ENCODE measurements around the gene SYNE1.

The SYNE1 gene

GRCh38 chr6:152221806-152222628 is 415.1 kb downstream of the SYNE1 start:
- DNase-seq = no peak

DNA sequence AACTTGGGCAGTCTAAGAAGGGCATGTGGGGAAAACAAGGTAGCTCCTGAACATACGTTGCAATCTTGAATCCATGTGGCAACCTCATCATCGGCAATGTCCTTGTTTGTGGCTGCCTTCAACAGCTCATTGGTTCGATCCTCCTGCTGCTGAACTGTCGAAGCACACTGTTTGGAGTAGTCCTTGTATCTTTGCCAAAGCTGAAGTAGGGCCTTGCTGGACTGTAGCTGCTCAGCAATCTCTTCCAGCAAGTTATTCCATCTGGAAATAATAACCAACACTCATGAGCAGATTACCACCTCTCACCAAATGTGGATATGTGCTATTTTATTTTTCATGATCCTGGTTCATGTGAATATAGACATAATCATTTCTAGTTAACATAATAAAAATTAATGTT is 416.4 kb downstream of the SYNE1 start:
- no peak for DNase-seq

- no peak for DNase-seq
These were observed 418.3 kb downstream of the SYNE1 start for GRCh38 chr6:152218887-152219286.

- no peak for DNase-seq
These were observed 424.7 kb downstream of the SYNE1 start for GRCh38 chr6:152212437-152212836.

DNA sequence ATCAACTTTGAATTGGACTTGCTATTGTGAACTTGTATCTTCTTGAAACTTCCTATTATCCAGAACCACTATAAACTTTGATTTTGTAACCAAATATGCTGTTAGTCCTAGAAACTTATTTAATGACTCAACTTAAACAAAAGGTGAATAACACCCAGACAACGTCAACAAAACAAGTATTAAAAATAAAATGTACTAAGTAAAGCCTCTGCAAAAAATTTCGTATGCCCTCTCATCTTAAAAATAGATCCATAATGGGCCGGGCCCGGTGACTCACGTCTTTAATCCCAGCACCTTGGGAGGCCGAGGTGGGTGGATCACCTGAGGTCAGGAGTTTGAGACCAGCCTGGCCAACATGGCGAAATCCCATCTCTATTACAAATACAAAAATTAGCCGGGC is 428.0 kb downstream of the SYNE1 start:
- DNase-seq = no peak

DNA sequence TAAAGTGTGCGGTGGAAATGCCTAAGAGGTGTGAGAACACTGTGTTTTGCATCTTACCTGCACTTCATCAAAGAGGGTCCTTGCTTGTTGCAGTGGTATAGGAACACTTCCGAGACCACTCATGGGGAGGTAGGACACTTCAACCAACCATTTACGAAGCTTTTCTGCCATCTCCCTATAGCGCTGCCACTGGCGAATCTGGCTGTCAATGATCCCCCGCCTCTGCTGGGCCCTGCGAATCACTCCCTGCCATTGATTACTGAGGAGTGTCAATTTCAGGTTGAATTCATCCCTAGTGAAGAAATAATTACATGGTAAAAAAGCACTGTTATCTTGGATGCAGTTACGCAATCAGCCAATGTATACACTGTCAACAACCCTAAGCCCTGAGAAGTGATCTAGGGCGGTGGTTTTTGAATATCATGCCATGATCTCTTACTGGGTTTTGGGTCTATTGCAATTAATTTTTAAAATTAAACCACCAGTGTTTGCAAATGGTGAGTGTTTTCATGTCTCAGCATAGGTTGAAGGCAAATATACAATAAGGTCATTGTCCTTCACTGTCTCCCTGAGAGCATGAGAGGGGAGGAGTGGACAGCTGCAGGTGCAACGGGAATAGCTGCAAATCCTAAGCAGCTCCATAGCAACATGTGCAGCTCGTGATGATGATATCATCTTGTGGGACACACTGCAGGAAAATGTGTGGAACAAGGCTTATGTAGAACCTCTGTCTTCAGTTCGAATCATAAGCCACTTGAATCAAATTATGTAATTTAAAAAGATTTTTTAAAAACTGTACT is 429.0 kb downstream of the SYNE1 start:
- no peak for DNase-seq

DNA sequence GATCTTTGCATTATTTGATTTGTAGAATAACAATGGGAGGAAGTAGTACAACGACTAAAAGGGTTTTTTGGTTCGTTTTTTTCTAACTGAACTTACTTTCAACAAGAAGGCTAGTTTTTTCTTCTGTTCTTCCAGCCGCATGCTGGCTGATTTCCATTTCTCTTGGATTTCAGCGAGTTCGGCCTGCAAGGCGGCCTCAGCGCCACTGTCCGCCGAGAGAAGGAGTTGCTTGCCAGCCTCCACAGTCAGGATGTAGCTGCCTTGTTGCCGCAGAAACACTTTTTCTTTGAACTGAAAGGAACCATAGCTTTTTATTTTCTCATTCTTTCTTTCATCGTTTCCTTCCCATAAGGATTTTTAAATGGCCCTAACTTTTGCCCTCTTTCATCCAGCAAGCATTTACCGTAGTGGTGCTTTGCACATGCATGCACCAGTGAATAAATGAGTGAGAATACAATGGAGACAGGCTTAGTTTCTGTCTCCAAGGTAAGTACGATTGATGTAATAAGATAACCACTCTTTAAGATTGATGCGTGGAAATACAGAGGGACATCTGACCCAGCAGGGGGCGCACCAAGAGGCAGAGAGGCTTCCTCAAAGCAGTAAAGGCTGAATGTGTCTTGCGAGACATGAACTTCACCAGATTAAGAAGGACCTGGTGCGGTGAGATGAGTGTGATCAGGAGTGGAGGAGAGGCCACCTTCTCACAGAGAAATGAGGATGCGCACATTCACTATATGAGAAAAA is 430.9 kb downstream of the SYNE1 start:
- DNase-seq = peak; percentile 46

- DNase-seq = no peak
These were observed 432.6 kb downstream of the SYNE1 start for GRCh38 chr6:152204591-152204990.

DNA sequence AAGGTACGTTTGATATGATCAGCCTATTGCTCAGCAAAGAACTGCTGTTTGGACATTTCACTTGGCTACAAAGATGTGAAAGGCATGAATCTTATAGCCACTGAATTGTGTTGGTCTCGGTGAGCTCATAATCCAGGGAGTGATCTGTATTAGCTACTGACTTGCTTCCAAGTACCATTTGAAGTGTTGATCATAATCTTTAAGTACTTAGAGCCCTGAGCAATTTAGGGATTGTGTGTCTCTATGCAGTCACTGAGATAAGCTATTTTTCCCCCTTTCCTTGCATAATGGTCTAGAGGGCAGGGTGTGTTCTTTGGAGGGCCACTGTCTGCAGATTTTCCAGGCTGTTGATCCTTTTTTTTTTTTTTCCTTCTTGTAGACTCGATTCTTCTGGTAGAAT is 436.0 kb downstream of the SYNE1 start:
- no peak for DNase-seq

- DNase-seq = no peak
These were observed 441.3 kb downstream of the SYNE1 start for GRCh38 chr6:152195896-152196295.

- no peak for DNase-seq
These were observed 447.4 kb downstream of the SYNE1 start for GRCh38 chr6:152189736-152190135.

DNA sequence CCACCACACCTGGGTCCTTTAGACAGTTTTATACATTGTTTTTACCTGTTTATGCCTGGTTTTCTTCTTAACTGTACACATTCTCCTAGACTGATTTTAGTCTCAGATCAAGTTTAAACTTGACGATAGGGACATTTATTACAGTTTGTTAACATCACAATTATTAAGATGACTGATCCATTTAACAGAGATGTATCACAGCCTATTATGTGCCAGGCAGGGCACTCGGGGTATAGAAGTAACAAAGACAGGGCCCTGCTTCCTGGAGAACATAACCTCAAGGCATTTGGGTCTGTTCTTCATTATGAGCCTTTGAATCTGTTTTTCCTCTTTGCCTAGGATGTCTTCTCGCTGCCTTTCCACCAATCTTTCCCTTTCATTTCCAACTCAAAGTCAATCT is 449.2 kb downstream of the SYNE1 start:
- DNase-seq = no peak

DNA sequence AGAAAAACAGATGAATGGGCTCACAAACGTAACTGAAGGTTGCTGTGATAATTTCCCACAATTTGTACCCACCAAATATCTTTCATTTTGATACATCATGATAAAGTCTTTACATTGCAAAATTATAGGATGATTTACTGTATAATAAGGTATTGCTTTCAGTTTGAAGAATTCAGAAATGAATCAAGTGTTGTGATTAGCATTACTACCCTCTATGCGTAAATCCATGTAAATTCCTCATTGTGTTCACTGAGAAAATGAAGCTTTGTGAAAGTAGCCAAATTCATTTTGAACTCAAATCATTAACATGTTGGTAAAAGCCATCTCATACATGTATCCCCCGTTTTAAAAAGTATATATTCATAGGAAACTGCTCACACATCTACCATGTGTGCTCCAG is 450.3 kb downstream of the SYNE1 start:
- DNase-seq = no peak

DNA sequence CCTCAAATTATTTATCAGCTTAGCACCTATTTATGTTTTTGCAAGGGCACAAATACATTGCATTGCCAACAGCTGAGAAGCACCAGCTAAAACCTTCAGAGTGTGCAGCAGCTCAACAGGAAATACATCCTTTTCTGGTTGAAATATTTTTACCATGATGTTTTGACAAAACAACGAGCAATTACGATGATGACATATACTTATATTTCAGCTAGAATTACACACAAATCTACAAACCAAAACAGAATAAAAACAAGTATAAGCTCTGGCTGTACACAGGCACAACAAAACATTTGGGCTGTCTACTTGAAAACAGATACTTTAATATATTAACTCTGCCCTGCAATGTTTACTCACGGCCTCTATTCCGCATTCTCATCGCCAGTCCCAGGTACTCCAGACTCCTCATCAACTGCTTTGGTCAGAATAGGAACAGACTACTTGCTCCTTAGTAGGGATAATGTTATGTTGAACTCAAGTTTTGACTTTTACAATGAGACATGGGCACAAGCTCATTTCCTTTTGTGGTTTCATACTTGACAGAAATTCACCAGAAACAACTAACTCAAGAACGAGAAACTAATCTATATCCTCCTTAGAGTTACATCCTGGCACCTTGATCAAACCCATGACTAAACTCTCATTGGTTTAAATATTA is 452.1 kb downstream of the SYNE1 start:
- no peak for DNase-seq

GRCh38 chr6:152184573-152184916 is 452.6 kb downstream of the SYNE1 start:
- no peak for DNase-seq

- DNase-seq = no peak
These were observed 456.6 kb downstream of the SYNE1 start for GRCh38 chr6:152180601-152181000.

DNA sequence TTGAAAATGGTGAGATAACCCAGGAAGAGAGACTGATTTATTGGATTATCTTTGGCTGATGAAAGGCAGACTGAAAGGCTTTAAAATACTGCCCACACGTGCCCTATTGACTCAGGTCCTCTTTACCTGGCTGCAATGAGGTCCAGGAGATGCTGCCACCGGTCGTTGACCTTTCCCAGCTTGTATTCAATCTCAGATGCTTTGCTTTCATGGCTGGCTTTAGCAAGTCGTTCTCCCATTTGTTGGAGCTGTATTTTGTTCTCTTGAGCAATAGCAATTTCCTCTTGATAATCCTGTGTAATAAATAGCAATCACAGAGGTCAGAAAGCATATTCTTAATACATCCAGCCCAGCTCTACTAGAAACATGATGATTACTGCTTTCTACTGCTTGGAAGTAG is 460.9 kb downstream of the SYNE1 start:
- DNase-seq = no peak

- no peak for DNase-seq
These were observed 463.2 kb downstream of the SYNE1 start for GRCh38 chr6:152173957-152174356.

DNA sequence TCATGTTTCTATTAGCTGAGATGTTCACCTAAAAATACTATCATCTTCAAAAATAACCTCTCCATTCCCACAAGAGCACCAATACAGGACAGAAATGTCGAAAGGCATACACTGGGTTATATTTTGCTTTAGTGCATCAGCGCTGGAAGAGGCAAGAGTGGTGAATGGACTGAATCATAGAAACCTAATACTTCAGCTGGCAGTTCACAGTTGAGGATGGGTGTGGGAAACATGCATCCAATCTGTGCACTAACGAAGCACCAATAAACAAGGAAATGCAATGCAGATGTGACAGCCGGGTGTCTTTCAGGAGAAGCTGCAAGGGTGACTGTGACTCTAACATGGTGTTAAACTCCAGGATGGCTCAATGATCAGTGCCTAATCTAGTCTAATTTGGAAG is 463.8 kb downstream of the SYNE1 start:
- no peak for DNase-seq

- peak; percentile 46 for DNase-seq
These were observed 466.2 kb downstream of the SYNE1 start for GRCh38 chr6:152170702-152171667.

GRCh38 chr6:152170313-152170701 is 466.9 kb downstream of the SYNE1 start:
- DNase-seq = no peak

Measured in stimulated activated CD4-positive, alpha-beta T cell treated with anti-CD3 and anti-CD28 coated beads, Interleukin-12 subunit alpha, Interleukin-12 subunit beta, amount 100 ng/mL, for 4 hours (primary cell).